Stimulated activated CD8-positive, alpha-beta memory T cell treated with anti-CD3 and anti-CD28 coated beads, Interleukin-7, amount 100 ng/mL, for 1 hour (primary cell): ENCODE results near the gene SH3D19.

Experiments used
- DNase-seq, 2 donors: peaks; one replicate each; pipeline ENCODE4 v3.0.0-alpha.2; 2020; ENCODE audit warnings: low read depth in 2 of 2

Gene SH3D19

GRCh38 chr4:151197247-151197646 is 128.2 kb downstream of the SH3D19 start:
- no peak for DNase-seq

GRCh38 chr4:151195801-151196200 is 129.6 kb downstream of the SH3D19 start:
- DNase-seq = no peak

- DNase-seq = no peak
Observed at GRCh38 chr4:151193414-151193813, 132.0 kb downstream of the SH3D19 start.

- no peak for DNase-seq
Observed at GRCh38 chr4:151192556-151193235, 132.7 kb downstream of the SH3D19 start.

- no peak for DNase-seq
Observed at GRCh38 chr4:151184523-151185458, 140.6 kb downstream of the SH3D19 start.

- no peak for DNase-seq
Observed at GRCh38 chr4:151182455-151182996, 142.9 kb downstream of the SH3D19 start.

- DNase-seq = no peak
Observed at GRCh38 chr4:151176685-151177084, 148.7 kb downstream of the SH3D19 start.

DNA sequence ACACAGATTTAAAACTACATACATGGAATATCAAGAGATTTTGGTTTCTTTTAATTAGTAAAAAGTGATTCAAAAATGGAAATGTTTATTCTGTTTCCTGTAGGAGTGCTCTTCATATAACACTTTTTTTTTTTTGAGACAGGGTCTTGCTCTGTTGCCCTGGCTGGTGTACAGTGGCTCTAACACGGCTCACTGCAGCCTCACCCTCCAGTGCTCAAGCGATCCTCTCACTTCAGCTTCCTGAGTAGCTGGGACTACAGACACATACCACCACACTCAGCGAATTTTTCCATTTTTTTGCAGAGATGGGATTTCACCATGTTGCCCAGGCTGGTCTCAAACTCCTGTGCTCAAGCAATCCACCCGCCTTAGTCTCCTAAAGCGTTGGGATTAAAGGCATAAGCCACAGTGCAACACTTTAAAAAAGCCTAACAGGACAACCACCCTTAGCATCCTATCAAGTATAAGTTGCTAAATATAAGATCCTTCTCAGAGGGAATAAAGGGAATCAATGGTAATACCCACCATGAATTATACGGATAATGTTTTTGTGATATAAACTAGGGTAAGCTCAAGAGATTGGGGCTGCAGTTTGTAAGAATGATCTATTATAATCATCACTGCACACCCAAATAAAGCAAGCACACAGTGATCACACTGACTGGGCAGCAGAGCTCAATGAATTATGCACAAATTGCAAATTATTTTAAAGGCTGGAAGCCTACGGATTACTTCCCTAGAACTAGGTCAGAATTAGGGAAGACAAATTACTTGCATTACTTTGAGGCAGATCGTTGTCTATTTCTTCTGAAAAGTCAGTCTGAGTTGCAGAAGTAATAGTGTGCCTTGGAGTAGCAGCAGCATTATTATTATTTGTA is 149.4 kb downstream of the SH3D19 start:
- DNase-seq = no peak

- no peak for DNase-seq
Observed at GRCh38 chr4:151175233-151175632, 150.2 kb downstream of the SH3D19 start.

DNA sequence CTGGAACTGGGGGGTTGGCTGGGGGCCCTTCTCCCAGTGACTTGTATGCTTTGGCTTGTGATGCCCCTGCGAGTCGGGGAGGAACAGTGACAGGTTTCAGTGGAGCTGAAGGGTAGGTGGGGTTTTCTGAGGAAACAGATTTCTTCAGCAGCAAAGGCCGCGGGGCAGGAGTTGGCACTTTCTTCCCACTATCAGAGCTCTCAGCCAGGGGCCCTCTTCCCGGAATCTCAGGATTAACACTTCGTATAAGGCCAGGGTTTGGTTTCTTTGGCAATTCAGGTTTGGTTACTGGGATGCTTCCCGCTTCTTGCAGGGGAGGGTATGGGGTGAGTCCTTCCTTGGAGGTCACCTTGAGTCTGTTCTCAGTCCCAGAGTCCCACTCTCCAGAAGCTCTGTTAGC is 150.6 kb downstream of the SH3D19 start:
- no peak for DNase-seq

DNA sequence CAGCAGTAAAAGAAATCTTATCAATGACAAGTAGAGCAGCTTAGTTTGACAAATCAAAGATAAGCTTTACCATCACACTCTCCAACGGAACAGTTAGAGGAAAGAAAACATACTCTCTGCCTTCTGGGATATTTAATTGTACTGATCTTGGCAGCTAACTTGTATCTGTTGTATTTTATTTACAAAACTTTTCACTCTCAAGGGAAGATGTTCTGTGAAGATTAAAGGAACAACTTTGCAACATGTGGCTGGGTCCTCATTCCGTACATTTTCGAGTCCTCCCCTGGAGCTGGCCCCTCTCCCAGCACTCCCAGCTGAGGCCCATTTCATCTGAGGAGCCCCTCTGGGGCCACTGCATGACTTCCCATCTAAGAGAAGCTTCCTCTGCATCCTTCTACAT is 151.5 kb downstream of the SH3D19 start:
- no peak for DNase-seq

GRCh38 chr4:151169900-151170299 is 155.5 kb downstream of the SH3D19 start:
- DNase-seq = no peak

- no peak for DNase-seq
Observed at GRCh38 chr4:151169223-151169622, 156.2 kb downstream of the SH3D19 start.

DNA sequence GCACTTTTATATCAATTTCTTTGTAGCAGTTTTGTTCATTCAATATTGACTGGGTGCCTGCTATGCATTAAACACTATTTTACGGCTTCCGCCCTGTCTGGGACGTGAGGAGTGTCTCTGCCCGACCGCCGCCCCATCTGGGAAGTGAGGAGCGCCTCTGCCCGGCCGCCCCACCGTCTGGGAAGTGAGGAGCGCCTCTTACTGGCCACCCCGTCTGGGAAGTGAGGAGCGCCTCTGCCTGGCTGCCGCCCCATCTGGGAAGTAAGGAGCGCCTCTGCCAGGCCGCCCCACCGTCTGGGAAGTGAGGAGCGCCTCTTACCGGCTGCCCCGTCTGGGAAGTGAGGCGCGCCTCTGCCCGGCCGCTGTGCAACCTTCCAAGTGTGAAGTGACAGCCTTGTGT is 157.8 kb downstream of the SH3D19 start:
- no peak for DNase-seq

GRCh38 chr4:151166636-151167035 is 158.8 kb downstream of the SH3D19 start:
- no peak for DNase-seq

DNA sequence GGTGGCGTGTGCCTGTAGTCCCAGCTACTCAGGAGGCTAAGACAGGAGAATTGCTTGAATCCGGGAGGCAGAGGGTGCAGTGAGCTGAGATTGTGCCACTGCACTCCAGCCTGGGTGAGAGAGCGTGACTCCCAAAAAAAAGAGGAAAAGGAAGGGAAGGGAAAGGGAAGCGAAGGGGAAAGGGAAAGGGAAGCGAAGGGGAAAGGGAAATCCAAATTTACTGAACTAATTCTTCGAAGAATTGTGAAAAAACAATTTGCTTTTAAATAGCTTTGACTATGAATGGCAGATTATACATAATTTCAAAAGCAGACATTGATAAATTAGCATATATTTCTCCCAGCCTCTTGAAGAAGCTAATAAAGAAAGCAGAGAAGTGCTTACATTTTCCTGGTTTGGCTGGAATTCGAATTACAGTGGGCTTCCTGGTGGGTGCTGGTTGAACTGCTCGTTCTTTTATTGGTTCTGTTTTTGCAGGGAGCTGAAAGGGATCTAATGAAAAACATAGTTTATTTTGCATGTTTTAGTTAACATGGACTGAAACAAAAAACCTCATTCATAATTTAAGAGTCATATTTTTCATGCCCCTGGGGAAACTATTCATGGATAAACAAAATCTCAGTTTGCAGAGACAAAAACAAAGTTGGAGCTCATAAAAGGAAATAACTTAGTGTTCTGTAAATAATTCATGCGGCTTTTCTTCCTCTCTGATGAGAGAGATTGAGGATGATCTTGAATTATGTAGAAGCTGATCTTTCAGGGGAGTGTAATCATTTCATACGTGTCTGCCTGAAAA is 160.0 kb downstream of the SH3D19 start:
- DNase-seq = no peak

DNA sequence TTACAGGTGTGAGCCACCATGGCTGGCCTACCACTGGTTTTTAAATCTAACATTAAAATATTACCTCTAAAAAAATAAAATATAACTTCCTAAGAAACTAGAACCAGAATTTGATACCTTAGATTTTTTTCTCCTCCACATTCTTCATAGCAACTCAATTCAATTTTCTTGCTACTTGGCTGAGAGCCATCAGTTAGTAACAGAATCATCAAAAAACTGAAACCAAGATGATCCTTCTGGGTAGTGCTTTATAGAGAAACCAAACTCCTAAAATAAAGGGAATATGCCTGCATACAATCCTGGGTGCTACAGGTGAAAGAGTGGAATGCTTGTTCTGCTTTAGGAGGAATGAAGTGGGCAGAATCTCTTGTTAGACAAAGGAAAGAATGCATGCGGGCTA is 161.6 kb downstream of the SH3D19 start:
- DNase-seq = no peak

GRCh38 chr4:151158979-151159378 is 166.4 kb downstream of the SH3D19 start:
- DNase-seq = no peak

DNA sequence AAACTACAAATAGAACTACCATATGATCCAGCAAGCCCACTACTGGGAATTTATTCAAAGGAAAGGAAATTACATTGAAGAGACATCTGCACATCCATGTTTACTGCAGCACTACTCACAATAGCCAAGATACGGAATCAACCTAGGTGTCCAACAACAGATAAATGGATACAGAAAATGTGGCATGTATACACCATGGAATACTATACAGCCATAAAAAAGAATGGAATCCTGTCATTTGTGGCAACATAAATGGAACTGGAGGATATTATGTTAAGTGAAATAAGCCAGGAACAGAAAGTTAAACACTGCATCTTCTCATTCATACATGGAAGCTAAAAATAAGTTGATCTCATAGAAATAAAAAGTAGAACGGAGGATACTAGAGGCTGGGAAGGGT is 167.9 kb downstream of the SH3D19 start:
- DNase-seq = no peak

- DNase-seq = no peak
Observed at GRCh38 chr4:151153585-151153984, 171.8 kb downstream of the SH3D19 start.

DNA sequence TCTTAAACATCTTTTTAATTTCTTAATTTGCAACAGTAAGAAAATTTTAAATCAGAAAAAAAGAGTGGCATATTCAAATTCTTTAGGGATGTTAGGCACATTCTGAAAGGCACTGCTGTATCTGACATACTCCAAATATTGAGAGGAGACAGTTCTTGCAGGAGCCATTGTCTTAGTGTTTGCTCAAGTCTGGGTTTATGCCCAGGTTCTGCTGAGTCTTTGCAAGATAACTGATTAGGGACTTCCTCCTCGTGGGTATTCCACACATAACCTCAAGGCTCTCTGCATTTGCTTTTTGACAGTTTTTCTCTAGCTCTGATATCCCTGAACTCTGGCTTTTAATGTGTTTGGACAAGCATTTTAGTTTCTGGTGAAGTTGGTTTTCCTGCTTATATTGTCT is 173.4 kb downstream of the SH3D19 start:
- no peak for DNase-seq
